HG03064 (cell line): ENCODE data around the gene PIGR.
A peak's percentile ranks its signal among the peaks of the same experiment; 100 is the strongest.
"Not testable (repeated sequence)": the region's sequence is repeated elsewhere in the genome, so short reads cannot be mapped to it uniquely, and the experiment has no call there.

Experiments
- ATAC-seq: cut with Tn5 transposase; IDR thresholded peaks from one replicate; pipeline ENCODE4 v1.9.1; 2021; ENCODE audit warnings: low read depth; ENCODE audit not compliant: unreplicated experiment

PIGR gene

DNA sequence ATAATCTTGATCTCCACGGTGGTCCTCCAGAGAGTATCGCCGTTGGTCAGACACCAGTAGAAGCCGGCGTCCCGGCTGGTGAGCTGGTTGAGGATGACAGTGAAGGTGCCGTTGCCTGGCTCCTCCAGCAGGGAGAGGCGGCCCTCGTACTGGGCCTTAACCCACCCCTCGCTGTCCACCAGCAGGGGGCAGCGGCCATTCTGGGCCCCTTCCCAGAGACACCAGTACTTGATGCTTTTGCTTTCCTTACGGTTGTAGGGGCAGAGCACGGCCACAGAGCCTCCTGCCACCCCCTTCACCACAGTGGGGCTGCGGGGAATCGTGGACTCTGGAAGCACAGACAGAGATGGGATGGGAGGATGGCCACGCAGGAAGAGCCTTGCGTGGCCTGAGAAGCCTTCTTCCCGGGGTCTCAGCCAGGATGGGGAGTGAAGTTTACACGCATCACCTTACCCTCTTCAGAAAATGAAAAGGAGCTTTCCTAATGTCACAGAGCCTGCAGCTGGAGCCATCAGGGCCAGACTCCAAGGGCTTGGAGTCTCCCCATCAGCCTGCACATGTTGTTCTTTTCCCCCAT is 10.7 kb downstream of the PIGR start:
- no peak for ATAC-seq

DNA sequence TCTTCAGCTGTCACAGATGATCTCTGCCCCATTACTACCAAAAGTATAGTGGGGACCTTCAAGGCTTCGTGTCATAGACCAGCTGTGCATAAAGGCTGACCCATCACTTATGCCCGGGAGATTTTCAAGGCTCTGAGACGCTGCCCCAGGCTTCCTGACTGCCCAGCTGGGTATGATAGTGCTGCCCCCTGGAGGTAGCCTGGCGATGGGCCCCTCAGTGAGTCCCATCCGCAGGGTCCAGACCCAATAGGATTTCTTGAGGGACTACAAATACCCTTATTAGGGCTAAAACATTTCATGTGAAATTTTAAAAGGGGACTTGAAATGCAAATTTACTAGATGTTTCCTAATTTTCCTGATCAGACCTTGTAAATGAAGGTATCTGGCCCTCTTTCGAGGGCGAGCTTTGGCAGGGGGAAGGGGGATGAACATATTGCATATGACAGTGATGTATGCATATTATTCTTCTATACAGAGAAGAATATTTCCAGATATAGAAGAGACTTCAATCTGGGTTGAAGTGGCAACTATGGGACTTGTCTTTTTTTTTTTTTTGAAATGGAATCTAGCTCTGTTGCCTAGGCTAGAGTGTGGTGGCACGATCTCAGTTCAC is 12.8 kb downstream of the PIGR start:
- no peak for ATAC-seq

DNA sequence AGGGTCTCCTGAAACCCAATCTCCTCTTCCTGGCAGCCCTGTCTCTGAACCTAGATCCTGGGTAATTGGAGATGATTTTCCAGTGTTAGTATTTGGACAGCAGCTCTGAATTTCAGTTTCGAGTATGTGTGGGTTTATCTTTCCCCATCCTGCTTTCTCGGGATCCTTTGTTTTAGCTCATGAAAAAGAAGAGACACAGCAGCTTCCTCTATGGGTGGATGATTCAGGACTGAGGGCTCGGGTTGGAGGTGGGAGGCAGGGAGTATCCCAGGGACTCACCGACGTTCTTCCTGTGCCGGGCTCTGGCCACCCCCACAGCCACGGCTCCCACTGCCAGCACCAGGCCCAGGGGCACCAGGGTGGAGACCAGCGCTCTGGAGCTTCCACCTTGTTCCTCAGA is 14.1 kb downstream of the PIGR start:
- ATAC-seq: no peak

DNA sequence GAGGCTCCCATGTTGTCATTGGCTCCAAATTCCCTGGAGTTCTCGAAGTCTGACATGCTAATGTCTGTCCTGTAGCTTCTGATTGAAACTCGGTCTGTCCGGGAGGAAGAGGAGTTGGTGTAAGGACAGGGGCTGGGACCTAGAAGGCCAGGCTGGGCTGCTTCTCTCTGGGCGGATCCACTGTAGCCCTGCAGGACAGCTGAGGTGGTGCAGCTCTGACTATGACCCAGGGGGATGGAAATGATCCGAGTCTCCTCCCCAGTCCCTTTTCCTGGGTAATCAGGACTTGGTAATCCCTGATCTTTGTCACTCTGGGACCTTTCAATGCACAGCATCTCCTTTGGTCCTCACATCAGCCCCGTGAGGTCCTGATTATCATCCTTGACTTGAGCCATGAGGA is 14.6 kb downstream of the PIGR start:
- ATAC-seq: no peak

DNA sequence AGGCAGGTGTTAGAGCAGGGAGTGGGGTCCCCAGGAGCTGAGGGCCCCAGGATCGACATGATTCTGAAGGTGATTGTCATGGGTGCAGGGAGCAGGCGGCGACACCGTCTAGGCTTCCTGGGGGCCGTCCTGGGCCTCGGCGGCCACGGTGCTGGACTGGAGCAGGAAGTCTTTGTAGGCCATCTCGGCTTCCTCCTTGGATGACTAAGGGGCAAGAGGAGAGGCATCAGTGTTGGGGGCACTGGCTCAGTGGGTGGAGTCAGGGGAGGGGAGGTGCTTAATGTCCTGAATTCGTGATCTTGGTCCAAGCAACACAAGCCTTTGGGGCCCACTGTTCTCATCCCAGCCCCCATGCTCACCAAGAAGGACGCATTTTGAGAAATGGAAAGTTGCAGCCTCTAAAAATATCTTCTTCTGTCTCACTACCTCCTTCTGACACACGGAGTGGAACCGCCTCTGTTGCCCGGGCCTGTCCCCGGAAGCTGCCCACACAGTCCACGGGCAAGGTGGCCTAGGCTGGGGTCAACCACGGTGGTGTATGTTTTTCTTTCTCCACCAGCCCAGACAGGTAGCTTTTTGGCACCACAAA is 16.0 kb downstream of the PIGR start:
- ATAC-seq: peak; percentile 77

DNA sequence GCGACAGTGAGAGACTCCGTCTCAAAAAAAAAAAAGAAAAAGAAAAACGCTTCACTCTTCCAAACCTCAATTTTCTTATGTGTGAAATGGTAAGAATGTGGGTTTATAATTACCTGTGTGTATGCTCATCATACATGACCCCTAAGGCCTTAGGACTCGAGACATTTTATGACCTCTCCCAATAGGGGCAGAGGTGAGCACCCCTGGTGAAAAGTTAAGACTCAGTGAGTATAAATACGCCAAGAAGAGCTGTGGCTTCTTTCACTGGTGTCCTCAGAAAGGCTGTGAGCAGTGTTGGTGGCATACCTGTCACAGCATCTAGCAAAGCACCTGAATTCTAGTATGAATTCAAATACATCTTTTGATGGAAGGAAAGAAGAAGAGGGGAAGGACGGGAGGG is 16.7 kb downstream of the PIGR start:
- no peak for ATAC-seq

DNA sequence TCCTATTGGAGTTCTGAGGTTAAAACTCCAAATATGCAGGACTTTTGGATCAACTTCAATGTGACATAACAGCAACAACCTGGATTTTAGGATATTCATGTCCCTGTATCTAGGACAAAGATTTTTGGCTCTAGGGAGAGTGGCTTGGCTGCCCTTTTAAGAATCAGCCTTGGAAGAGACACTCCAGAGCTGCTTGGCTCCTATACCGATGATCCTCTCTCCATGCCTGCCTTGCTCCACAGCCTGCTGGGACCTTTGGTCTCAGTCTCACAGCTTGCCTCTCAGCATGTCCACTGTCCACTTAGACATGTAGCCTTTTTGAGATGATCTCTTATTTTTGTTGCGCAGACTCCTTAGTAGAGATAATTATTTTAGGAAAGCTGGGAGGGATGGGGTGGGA is 20.0 kb downstream of the PIGR start:
- no peak for ATAC-seq

DNA sequence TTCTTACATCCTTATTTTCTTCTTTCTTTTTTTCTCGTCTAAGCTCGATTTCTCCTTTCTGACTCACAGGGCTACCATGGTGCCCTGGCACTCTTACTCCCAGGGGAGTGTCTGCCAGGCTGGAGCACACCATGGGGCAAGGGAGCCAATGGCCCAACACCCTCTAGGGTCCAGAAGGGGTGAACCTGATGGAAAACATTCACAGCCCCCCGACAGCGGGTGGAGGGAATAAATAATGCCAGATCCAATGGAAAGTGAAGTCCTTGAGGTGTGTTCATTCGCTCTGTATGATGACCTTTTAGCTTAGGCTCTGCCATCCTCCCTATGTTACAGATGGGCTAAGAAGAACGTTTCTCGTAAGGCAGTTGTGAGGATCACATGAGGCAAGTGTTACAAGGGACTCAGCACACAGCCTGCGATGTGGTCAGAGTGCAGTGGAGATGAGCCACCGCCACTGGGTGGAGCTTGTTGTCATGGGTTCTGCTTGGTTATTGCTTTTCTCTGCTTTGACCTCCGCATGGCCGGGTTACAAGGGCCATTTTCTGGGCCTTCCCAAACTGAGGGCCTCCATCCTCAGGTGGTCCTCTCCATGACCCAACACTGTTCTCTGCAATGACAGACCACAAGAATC is 21.0 kb downstream of the PIGR start:
- ATAC-seq: peak; percentile 44

DNA sequence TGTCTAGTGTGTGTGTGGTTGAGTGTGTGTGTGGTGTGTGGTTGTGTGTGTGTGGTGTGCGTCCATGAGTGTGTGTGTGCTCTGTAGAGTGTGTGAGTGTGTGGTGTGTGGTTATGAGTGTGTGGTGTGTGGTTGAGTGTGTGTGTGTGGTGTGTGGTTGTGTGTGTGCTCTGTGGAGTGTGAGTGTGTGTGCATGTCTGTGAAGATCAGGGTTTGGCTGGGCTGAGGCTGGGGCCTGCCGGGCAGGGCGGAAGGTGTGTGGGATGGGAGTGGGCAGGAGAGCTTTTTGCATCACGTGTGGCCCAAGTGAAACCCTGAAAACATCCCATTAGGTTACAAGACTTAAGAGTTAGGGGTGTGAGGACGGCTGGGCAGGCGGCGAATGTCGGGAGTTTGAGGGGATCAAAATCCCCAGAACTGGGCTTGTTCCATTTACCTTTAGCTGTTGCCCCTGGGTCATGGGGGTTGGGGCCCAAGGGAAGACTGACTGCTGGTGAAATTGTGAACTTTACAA is 21.6 kb downstream of the PIGR start:
- peak; percentile 11 for ATAC-seq

DNA sequence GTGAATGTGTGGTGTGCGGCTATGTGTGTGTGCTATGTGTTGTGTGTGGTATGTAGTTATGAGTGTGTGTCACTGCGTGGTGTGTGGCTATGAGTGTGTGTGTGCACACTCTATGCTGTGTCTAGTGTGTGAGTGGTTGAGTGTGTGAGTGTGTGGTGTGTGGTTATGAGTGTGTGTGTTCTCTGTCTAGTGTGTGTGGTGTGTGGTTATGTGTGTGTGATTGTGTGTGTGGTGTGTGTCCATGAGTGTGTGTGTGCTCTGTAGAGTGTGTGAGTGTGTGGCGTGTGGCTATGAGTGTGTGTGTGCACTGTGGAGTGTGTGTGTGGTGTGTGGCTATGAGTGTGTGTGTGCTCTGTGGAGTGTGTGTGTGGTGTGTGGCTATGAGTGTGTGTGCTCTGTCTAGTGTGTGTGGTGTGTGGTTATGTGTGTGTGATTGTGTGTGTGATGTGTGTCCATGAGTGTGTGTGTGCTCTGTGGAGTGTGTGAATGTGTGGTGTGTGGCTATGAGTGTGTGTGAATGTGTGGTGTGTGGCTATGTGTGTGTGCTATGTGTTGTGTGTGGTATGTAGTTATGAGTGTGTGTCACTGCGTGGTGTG is 22.2 kb downstream of the PIGR start:
- not testable (repeated sequence) for ATAC-seq

DNA sequence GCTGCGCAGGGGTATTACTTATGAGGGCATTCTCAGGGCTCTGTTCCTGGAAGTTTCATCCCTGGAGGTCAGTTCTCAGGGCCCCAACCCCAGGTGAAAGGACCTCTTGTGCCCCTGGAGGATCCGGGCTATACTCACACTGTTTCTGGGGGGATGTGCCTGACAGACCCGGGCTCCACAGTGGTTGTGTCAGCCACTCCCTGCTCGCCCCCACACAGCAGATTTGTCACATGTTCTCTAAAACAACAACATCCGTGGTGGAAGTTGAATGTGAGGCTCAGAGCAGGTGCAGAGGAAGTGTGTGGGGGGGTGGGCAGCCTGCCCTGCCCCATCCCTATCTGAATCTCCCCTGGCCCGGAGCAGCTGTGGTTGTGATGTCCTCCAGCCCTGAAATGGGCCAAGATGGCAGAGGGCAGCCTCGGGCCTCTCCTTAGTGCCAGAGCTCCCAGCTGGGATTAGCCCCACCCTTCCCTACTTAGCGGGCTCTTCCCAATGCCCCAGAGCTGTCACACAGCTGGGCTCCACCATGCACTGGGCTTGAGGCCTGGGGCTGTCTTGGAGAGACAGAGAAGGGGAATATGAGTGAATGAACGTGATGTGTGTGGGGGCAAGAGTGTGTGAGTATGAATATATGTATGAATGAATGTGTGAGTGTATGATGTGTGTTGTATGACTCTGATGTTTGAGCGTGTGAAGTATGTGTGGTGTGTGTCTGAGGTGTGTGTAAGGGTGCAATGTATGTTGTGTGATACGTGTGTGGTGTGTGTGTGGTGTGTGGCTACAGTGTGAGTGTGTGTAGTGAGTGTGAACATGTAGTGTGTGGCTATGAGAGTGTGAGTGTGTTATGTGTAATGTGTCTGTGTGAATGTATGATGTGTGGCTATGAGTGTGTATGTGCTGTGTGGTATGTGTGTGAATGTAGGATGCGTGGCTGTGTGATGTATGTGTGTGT is 23.0 kb downstream of the PIGR start:
- ATAC-seq: peak; percentile 43

DNA sequence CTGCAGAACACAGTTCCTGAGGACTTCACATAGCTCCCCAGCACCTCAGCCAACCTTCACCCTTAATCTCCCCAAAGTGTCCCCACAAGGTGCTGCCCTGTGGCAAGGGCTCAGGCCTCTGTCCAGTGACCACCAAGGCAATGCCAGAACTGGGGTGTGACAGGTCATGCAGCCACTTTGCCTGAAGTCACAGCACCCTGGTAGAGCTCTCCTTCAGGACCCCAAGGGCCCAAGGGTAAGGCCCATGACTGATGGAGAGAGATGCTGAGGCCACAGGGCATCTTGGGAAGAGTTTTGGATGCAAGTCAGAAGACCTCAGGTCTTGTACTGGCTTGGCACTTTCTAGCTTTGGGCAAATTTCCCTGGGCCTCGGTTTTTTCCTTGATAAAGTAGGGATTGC is 23.7 kb downstream of the PIGR start:
- ATAC-seq: no peak

DNA sequence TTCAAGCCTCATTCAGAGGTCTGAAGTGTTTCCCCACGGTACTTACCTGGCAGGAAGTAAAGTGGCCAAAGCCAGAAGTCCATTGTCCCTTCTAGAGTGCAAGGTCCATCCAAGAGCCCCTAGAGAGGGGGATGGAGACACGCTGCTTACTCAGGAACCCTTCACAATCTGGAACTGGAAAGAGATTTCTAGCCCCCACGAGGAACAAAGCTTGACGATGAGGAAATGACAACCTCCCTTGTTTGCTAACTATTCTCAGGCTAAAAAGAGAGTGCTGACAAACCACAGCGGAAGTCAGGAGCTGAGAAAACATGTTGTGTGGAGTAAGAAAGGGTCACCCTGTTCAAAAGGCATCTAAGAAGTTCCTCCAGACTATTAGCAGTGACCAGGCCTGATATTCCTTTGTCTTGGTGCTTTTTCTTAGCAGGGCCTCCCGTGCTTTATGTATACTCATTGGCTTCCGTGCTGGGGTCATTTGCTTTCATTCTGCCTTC is 24.4 kb downstream of the PIGR start, which contains the start of gene FCMR:
TSS of gene FCMR (minus strand) at position 170 of the 494 bp plus-strand sequence. CDS start at position 83, 87 bp downstream.
- no peak for ATAC-seq

DNA sequence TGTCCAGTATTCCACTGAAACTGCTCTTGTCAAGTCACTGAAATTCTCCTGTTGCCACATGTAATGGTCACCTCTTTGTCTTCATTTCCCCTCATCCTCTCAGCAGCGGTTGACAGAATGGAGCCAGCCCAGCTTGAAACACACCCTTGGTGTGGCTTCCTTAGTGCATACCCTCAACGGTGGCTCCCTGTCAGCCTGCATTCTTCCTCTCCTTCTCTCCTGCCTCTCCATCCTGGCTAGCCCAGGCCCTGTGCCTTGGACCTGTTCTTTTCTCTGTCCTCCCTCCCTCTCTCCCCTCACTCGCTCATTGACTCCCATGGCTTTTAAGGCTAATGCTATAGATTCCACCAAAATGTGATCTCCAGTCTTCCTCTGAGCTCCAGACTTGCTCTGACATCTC is 28.2 kb downstream of the PIGR start:
- ATAC-seq: no peak

DNA sequence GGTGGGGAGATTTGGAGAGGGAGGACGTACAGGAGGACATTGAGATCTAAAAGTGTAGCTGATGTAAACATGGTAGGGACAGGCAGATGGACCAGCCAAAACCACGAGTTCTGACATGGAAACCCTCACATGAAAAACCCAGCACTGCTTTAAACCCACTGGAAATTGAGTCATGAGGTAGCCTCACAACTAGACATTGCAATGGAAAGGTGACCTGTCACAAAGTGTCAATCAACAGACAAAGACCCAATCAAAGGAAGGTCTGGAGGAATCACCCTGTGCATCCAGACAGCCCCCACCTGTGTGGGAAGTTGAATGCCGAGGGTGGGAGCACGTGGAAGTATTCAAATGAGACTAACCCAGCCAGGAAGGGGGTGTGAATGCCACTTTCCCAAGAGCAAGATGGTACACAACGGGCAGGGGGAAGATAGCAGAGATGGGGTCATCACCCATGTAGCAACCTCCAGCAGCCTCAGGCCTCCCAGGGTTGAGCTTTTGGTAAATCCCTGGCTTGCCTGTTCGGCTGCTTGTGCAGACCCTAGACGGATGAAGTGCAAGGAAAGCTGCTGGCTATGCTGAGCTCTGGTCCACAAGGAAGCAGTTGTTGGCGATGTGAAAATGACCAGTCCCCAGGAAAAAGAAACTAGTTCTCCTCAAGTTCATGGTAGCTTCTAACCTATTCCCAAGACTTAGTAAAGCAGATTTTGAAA is 30.1 kb downstream of the PIGR start:
- no peak for ATAC-seq

DNA sequence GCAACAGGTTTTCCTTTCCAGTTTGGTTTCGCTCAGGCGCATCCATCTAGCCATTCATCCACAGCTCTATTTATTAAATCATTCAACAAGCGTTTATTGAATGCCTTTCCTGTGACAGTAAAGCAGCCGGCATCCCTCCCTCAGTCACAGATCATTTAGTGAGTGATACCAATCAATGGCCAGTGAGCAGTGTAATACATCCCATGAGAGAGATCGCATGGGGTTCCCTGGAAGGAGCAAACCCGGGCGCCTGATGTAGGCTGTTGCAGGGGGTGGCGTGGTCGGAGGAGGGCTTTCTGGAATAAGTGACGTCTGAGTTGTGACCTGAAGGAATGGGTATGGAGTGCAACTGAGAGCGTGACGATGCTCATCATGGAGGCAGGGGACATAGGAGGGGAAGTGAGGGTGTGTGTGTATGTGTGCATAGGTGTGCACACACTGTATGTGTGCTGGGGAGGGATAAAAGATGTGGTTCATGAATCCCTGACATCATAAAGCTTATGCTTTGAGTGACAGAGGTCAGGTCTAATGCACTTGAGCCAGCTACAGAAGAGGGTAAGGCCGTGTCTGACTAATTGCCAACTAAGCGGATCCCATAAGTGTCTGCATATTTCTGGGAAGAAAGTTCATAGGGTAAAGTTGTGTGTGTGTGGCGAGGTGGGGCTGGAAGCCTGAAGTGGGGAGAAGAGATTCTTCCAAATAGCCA is 31.1 kb downstream of the PIGR start:
- no peak for ATAC-seq

DNA sequence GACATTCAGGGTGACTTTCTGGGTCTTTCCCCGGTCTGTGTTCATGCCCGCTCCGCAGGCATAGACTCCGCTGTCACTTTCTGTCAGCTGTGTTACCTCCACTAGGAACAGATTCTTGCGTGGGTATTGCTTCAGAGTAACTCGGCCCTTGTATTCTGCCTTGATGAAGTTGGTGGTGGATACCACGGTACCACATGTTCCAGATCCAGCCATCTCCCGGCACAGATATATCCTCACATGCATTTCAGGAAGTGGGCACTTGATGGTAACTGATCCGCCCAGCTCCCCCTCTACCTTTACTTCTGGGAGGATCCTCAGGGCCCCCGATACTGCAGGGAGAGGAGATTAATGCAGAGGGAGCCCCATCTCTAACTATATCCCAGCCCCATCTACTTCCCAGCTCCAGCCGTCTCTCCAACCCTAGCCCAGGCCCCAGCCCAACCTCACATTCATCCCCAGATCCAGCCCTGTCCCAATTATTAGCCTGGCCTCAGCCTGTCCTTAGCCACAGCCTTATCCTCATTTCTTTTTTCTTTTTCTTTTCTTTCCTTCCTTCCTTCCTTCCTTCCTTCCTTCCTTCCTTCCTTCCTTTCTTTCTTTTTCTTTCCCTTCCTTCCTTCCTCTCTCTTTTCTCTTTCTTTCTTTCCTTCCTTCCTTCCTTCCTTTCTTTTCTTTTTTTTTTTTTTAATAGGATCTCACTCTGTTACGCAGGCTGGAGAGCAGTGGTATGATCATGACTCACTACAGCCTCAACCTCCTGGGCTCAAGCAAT is 32.3 kb downstream of the PIGR start:
- ATAC-seq: no peak
